C4-2B (cell line): Measurements from ENCODE around the gene GPC5.

Source experiments
- ZFX ChIP-seq: fragments of 450-650 bp; IDR thresholded peaks from 2 replicates; pipeline ENCODE4 v1.6.1; 2017
- TF ChIP-seq, protein P1 (sequence below): fragments of 450-650 bp; conservative IDR thresholded peaks from 2 replicates; pipeline ENCODE4 v1.5.1; 2017; ENCODE audit warnings: mild to moderate bottlenecking

DNA sequence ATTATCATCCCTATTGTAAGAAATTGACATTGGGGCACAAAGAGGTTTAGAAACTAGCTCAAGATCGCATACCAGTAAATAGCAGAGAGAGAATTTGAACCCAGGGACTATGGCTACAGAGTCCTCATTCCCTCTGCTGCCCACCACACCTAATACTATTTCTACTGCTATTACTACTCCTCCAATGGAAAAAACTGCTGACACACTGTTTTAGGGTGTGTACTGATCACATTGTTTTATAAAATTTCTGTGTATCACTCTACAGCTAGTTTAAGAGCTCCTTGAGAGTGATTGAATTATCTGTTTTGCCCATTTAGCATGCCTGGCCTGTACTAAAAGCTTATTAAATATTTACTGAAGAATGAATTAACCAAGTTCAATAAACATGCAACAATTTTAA lies 552.4 kb downstream of the GPC5 start:
- TF ChIP-seq, protein P1, sequence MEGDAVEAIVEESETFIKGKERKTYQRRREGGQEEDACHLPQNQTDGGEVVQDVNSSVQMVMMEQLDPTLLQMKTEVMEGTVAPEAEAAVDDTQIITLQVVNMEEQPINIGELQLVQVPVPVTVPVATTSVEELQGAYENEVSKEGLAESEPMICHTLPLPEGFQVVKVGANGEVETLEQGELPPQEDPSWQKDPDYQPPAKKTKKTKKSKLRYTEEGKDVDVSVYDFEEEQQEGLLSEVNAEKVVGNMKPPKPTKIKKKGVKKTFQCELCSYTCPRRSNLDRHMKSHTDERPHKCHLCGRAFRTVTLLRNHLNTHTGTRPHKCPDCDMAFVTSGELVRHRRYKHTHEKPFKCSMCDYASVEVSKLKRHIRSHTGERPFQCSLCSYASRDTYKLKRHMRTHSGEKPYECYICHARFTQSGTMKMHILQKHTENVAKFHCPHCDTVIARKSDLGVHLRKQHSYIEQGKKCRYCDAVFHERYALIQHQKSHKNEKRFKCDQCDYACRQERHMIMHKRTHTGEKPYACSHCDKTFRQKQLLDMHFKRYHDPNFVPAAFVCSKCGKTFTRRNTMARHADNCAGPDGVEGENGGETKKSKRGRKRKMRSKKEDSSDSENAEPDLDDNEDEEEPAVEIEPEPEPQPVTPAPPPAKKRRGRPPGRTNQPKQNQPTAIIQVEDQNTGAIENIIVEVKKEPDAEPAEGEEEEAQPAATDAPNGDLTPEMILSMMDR, result no peak
- TF ChIP-seq ZFX, result no peak
